GM18502 (cell line): ENCODE data around the gene LTB.
"Not testable (repeated sequence)": the region's sequence is repeated elsewhere in the genome, so short reads cannot be mapped to it uniquely, and the experiment has no call there.

Source experiments
- ATAC-seq: cut with Tn5 transposase; IDR thresholded peaks from one replicate; pipeline ENCODE4 v1.9.1; 2021; ENCODE audit warnings: mild to moderate bottlenecking; ENCODE audit not compliant: unreplicated experiment, poor library complexity

The LTB gene

GRCh38 chr6:31609519-31610406 lies 27.5 kb upstream of the LTB start:
- ATAC-seq = no peak

GRCh38 chr6:31607317-31607716 lies 25.1 kb upstream of the LTB start:
- ATAC-seq = no peak

- no peak for ATAC-seq
These were observed 14.8 kb upstream of the LTB start for GRCh38 chr6:31597006-31597405.

GRCh38 chr6:31592396-31592771 lies 10.2 kb upstream of the LTB start:
- ATAC-seq = peak; percentile 16

- ATAC-seq = not testable (repeated sequence)
These were observed 8.5 kb upstream of the LTB start for GRCh38 chr6:31590691-31591090.

- ATAC-seq = no peak
These were observed 6.8 kb upstream of the LTB start for GRCh38 chr6:31588871-31589650.

- ATAC-seq = no peak
These were observed 5.9 kb upstream of the LTB start for GRCh38 chr6:31587791-31588777.

- no peak for ATAC-seq
These were observed 4.5 kb upstream of the LTB start for GRCh38 chr6:31586599-31587281.

GRCh38 chr6:31586008-31586407 lies 3.8 kb upstream of the LTB start, which contains the start of gene LST1:
LST1 (plus strand) TSS chr6:31586277; CDS start chr6:31587300, 1,023 bp downstream.
- ATAC-seq = no peak

- ATAC-seq = no peak
These were observed 3.3 kb upstream of the LTB start for GRCh38 chr6:31585491-31585890.

GRCh38 chr6:31581434-31582229 lies 592 bp downstream of the LTB start:
- no peak for ATAC-seq

- ATAC-seq = peak; percentile 52
These were observed 1.3 kb downstream of the LTB start for GRCh38 chr6:31580807-31581433.

GRCh38 chr6:31580438-31580740 lies 1.8 kb downstream of the LTB start:
- no peak for ATAC-seq

GRCh38 chr6:31579546-31580437 lies 2.4 kb downstream of the LTB start:
- no peak for ATAC-seq

GRCh38 chr6:31579119-31579505 lies 3.1 kb downstream of the LTB start:
- no peak for ATAC-seq

GRCh38 chr6:31578184-31579118 lies 3.8 kb downstream of the LTB start:
- ATAC-seq = no peak

GRCh38 chr6:31577579-31577966 lies 4.7 kb downstream of the LTB start:
- ATAC-seq = no peak
